GM10266 (cell line): ENCODE results near the gene PANK1.

Experiments used
- DNase-seq: peaks from one replicate; pipeline ENCODE4 v3.0.0; 2012; ENCODE audit errors: extremely low spot score
- TF ChIP-seq, protein P1 (sequence below): IDR thresholded peaks from 2 replicates; pipeline ENCODE4 v1.5.1; 2012; ENCODE audit warnings: mild to moderate bottlenecking, low read depth; ENCODE audit not compliant: control insufficient read depth, insufficient read depth; ENCODE audit errors: missing control alignments

The PANK1 gene

GRCh38 chr10:89563861-89564478, 81.1 kb downstream of the PANK1 start:
- peak; percentile 42 for DNase-seq
- TF ChIP-seq, protein P1, sequence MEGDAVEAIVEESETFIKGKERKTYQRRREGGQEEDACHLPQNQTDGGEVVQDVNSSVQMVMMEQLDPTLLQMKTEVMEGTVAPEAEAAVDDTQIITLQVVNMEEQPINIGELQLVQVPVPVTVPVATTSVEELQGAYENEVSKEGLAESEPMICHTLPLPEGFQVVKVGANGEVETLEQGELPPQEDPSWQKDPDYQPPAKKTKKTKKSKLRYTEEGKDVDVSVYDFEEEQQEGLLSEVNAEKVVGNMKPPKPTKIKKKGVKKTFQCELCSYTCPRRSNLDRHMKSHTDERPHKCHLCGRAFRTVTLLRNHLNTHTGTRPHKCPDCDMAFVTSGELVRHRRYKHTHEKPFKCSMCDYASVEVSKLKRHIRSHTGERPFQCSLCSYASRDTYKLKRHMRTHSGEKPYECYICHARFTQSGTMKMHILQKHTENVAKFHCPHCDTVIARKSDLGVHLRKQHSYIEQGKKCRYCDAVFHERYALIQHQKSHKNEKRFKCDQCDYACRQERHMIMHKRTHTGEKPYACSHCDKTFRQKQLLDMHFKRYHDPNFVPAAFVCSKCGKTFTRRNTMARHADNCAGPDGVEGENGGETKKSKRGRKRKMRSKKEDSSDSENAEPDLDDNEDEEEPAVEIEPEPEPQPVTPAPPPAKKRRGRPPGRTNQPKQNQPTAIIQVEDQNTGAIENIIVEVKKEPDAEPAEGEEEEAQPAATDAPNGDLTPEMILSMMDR: peak; percentile 60

DNA sequence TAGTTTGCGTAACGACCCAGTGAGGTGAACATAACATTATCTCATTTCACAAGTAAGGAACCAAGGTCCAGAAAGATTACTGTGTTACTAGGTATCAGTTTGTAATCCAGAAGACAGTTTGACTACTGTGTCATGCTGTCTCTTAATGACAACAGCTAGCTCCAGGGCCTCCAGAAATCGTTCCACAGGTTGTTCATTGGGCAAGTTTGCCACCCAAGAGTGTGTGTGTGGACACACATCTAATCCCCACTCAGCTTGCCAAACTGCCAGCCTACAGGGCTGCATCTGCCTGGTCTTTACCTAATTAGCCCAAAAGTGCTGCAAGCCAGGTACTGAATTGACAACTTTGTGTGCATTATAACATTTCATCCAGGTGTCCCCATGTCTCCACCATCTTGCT, 81.7 kb downstream of the PANK1 start:
- TF ChIP-seq, protein P1: no peak
- no peak for DNase-seq

GRCh38 chr10:89556600-89556999, 88.4 kb downstream of the PANK1 start:
- TF ChIP-seq, protein P1: no peak
- no peak for DNase-seq

DNA sequence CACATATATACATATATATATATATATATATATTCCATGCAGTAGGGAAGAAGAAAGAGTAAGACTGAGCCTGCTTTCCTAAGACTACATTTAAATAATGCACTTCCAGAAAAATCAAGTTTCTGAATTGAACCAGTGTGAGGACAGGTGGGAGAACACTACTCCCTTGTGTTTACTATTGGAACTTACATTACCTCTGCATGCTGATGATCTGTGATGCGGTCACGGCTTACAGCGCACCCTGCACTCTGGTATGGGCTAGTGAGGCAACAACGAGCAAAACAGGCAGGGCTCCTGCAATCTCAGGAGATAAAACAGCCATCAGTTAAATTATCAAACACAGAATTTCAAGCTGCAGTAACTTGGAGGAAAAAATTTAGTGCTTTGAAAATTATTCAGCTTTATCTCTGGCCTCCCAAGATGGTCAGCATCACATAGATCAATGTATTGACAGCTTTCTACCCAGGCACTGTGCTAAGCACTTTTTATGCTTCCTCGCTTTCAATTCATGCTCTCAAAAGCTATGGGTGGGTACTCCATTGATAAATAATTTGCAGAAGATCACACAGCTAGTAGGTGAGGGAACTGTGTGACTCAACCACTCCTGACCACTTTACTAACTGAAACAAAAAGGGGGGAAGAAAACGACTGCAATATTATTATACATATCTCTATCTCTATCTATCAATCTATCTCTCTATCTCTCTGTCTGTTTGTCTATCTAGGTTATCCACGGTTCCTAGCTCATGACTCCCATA, 89.2 kb downstream of the PANK1 start:
- TF ChIP-seq, protein P1: no peak
- no peak for DNase-seq

- no peak for DNase-seq
- TF ChIP-seq, protein P1: no peak
These were observed 90.6 kb downstream of the PANK1 start for GRCh38 chr10:89554433-89554832.

GRCh38 chr10:89553064-89553734, 91.8 kb downstream of the PANK1 start:
- DNase-seq: no peak
- TF ChIP-seq, protein P1: no peak

- TF ChIP-seq, protein P1: no peak
These were observed 92.8 kb downstream of the PANK1 start for GRCh38 chr10:89552213-89552612.

More at GRCh38 chr10:89552213-89552612, 92.8 kb downstream of the PANK1 start:
- no peak for DNase-seq
